K562 (cell line): ENCODE measurements around the gene RPL38. TPM values are rescaled to one million over a fixed set of nuclear protein-coding genes. Genes with fewer than 3 reads are reported as not detected.

ENCODE experiments used
- CHAMP1 ChIP-seq: fragments of 450-650 bp; IDR thresholded peaks from 2 replicates; pipeline ENCODE4 v1.6.1; 2016; ENCODE audit warnings: mild to moderate bottlenecking
- CREM ChIP-seq: IDR thresholded peaks from 2 replicates; pipeline ENCODE4 v1.6.1; 2014; ENCODE audit warnings: antibody characterized with exemption, low read depth
- ILK ChIP-seq: fragments of 450-650 bp; IDR thresholded peaks from 2 replicates; pipeline ENCODE4 v1.6.1; 2016; ENCODE audit warnings: missing genetic modification characterization, low read depth, mild to moderate bottlenecking, missing compliant biosample characterization, moderate library complexity, borderline replicate concordance
- KLF16 ChIP-seq: IDR thresholded peaks from 2 replicates; pipeline ENCODE4 v1.6.1; 2016; ENCODE audit warnings: antibody characterized with exemption
- MEIS2 ChIP-seq: fragments of 450-650 bp; IDR thresholded peaks from 2 replicates; pipeline ENCODE4 v1.6.1; 2014; ENCODE audit warnings: mild to moderate bottlenecking; ENCODE audit not compliant: partially characterized antibody
- RAD21 ChIP-seq, 2 experiments: fragments of 250-450 bp in 1 of 2; fragments of 450-650 bp in 1 of 2; sonication (Bioruptor Pico) in 1 of 2; formaldehyde crosslinking in 1 of 2; IDR thresholded peaks in 1 of 2; conservative IDR thresholded peaks in 1 of 2; 2 replicates each; pipeline versions ENCODE4 v1.4.0 to v1.8.0; 2020 to 2022; ENCODE audit warnings: mild to moderate bottlenecking in 2 of 2, moderate library complexity in 1 of 2
- REST ChIP-seq, 2 experiments: fragments of 450-650 bp; formaldehyde crosslinking in 1 of 2; IDR thresholded peaks; 2 replicates each; pipeline versions ENCODE4 v1.4.0 to v1.6.1; 2014 to 2020; ENCODE audit warnings: mild to moderate bottlenecking in 2 of 2, borderline replicate concordance in 1 of 2, low read depth in 1 of 2
- SMARCA4 ChIP-seq: fragments of 450-650 bp; IDR thresholded peaks from 2 replicates; pipeline ENCODE4 v1.6.1; 2016
- SMC3 ChIP-seq: conservative IDR thresholded peaks from 2 replicates; pipeline ENCODE4 v1.6.1; 2011; ENCODE audit warnings: low read depth, low read length, improper control_type of control experiment; ENCODE audit not compliant: insufficient read depth
- SREBF1 ChIP-seq: fragments of 150-350 bp; IDR thresholded peaks from 2 replicates; pipeline ENCODE4 v1.6.1; 2014; ENCODE audit warnings: antibody characterized with exemption, low read depth, low read length, borderline replicate concordance
- YY1 ChIP-seq, 3 experiments: IDR thresholded peaks; 2 replicates each; pipeline ENCODE4 v1.6.1; 2011; ENCODE audit warnings: low read length in 2 of 3, mild to moderate bottlenecking in 2 of 3, moderate library complexity in 2 of 3, borderline replicate concordance in 1 of 3, control low read depth in 1 of 3, low read depth in 1 of 3; ENCODE audit not compliant: insufficient read depth in 3 of 3, insufficient replicate concordance in 2 of 3, control insufficient read depth in 1 of 3, insufficient read length in 1 of 3; ENCODE audit errors: extremely low read depth in 1 of 3
- polyA plus RNA-seq, 8 experiments: library from polyadenylated mRNA; depleted of rRNA in 4 of 8; stranded (reverse) in 5 of 8; unstranded in 3 of 8; fragments of >200 nt; fragmentation: Nextera tagmentation in 2 of 8; fragmentation: Illumina TruSeq in 1 of 8; extraction: Ambion mirVana in 2 of 8; extraction: Trizol in 1 of 8; gene quantifications; 2 replicates each; pipeline versions ENCODE4 v1.2.1 to v1.2.3, GENCODE V29; 2011 to 2014; ENCODE audit warnings: inconsistent platforms in 1 of 8, missing spikeins in 1 of 8
- total RNA-seq, 7 experiments: library from RNA; depleted of rRNA in 6 of 7; stranded (reverse); fragments of >200 nt in 6 of 7; fragmentation: Illumina TruSeq in 2 of 7; extraction: Trizol in 2 of 7; gene quantifications; 2 replicates each; pipeline versions ENCODE4 v1.2.1 to v1.2.3, GENCODE V29; 2011 to 2021; ENCODE audit warnings: low replicate concordance in 1 of 7
- TF ChIP-seq, protein P1 (sequence below), 3 experiments: IDR thresholded peaks in 2 of 3; conservative IDR thresholded peaks in 1 of 3; 2 replicates each; pipeline ENCODE4 v1.5.1; 2011 to 2012; ENCODE audit warnings: low read length in 3 of 3, mild to moderate bottlenecking in 3 of 3, control low read depth in 2 of 3, improper control_type of control experiment in 1 of 3, inconsistent platforms in 1 of 3, low read depth in 1 of 3, mixed read lengths in 1 of 3, moderate library complexity in 1 of 3; ENCODE audit not compliant: insufficient read depth in 2 of 3

Gene RPL38
- total and polyA plus RNA-seq, 9 of the 15 experiments (the other 6 are each of a cell fraction or from before 2014, with no cell fraction given), result 1,224 to 3,864 (median 1,939) TPM

DNA sequence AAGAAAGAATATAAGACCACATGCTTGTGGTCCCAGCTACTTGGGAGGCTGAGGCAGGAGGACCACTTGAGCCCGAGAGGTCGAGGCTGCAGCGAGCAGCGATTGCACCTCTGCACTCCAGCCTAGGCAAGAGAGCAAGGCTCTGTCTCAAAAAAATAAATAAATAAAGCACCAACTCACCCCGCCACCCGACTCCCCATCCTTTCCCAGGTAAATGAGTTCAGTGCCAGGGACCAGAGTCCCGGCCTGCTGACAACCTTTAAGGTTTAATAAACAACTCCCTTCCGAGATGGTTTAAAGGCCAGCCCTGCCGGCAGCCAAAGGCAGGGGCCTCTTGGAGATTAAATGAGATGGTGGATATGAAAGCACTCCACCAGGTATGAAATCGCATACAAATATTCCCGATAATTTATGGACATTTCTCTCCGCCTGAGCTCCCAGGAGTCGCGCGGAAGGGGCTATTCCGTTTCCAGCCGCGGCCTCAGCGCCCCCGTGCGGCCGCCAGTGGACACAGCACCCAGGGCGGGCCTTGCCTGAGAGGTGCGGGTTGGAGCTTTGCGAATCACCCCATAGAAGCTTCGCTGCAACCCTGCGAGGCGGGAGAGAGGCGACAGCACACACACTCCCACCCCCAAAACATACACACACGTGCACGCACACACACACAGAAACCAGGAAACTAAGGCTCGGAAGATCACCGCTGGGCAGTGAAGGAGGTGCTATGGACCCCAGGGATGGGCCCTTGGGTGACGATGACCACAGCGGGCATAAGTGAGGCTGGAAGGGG lies 4.0 kb upstream of the RPL38 start (continued):
- TF ChIP-seq REST (IDR thresholded peaks at IDR 0.05; ENCODE audit: borderline replicate concordance), result peak; percentile 42; the same call in 1 of the 2 replicates
- no peak for TF ChIP-seq REST (CRISPR knock-in tag; IDR thresholded peaks at IDR 0.05; ENCODE audit: low read depth)
- TF ChIP-seq YY1 (IDR thresholded peaks at IDR 0.05; ENCODE audit: borderline replicate concordance in 1 of 3, control insufficient read depth in 1 of 3, extremely low read depth in 1 of 3, insufficient read depth in 3 of 3, insufficient read length in 1 of 3, insufficient replicate concordance in 2 of 3, low read depth in 1 of 3, low read length in 2 of 3), result peak in 1 of 3 experiments; percentile 9
- TF ChIP-seq CHAMP1, result no peak
- TF ChIP-seq CREM, result peak; percentile 23; the same call in 1 of the 2 replicates
- no peak for TF ChIP-seq ILK (tag)
- no peak for TF ChIP-seq SMARCA4
- TF ChIP-seq SREBF1, result 0 out of 2 replicates have a peak, but pooled peaks have one; percentile 21
- TF ChIP-seq KLF16, result peak; percentile 48
- peak; percentile 51; the same call in 1 of the 2 replicates for TF ChIP-seq SMC3
- peak; percentile 52 to 75 for TF ChIP-seq RAD21 (CRISPR knock-in tag; conservative IDR thresholded peaks at IDR 0.05 in 1 of 2, IDR thresholded peaks at IDR 0.05 in 1 of 2)
- TF ChIP-seq, protein P1, sequence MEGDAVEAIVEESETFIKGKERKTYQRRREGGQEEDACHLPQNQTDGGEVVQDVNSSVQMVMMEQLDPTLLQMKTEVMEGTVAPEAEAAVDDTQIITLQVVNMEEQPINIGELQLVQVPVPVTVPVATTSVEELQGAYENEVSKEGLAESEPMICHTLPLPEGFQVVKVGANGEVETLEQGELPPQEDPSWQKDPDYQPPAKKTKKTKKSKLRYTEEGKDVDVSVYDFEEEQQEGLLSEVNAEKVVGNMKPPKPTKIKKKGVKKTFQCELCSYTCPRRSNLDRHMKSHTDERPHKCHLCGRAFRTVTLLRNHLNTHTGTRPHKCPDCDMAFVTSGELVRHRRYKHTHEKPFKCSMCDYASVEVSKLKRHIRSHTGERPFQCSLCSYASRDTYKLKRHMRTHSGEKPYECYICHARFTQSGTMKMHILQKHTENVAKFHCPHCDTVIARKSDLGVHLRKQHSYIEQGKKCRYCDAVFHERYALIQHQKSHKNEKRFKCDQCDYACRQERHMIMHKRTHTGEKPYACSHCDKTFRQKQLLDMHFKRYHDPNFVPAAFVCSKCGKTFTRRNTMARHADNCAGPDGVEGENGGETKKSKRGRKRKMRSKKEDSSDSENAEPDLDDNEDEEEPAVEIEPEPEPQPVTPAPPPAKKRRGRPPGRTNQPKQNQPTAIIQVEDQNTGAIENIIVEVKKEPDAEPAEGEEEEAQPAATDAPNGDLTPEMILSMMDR (IDR thresholded peaks at IDR 0.05 in 2 of 3, conservative IDR thresholded peaks at IDR 0.05 in 1 of 3; ENCODE audit: insufficient read depth in 2 of 3, low read depth in 1 of 3, low read length in 3 of 3), result peak; percentile 90 to 97 (median 92)
- TF ChIP-seq MEIS2, result peak; percentile 10
